ENCODE results near the gene FAM117B. TPM values are rescaled to one million over a fixed set of nuclear protein-coding genes. Genes with fewer than 3 reads are reported as not detected.

Gene FAM117B
- total RNA-seq (2022) (2.4 and 2.5 TPM in 2 replicates), Bru-seq, nascent RNA (percentile 44 among the genes with signal in this experiment), BruChase-seq, experiment 1, labeled RNA remaining after a 6-hour chase (percentile 43 among the genes with signal in this experiment), BruChase-seq, experiment 2, labeled RNA remaining after a 2-hour chase (percentile 40 among the genes with signal in this experiment)
- long read RNA-seq, partial matches to known transcripts = 0 of 1 reads
- long read RNA-seq, other reads (novel, unspliced or antisense) = 1 of 1 reads

GRCh38 chr2:202634556-202635427, at the start of gene FAM117B:
TSS of gene FAM117B (plus strand) at chr2:202634969. CDS start at chr2:202635188, 219 bp downstream.
- no peaks in the 10 kb centered on the region for H3K36me3 Mint-ChIP-seq (ENCODE audit: insufficient read depth, unreplicated experiment)
- peak within 1 kb of the TSS; percentile 84 for H3K27ac Mint-ChIP-seq (ENCODE audit: low read depth, unreplicated experiment)
- TF ChIP-seq, protein P1, sequence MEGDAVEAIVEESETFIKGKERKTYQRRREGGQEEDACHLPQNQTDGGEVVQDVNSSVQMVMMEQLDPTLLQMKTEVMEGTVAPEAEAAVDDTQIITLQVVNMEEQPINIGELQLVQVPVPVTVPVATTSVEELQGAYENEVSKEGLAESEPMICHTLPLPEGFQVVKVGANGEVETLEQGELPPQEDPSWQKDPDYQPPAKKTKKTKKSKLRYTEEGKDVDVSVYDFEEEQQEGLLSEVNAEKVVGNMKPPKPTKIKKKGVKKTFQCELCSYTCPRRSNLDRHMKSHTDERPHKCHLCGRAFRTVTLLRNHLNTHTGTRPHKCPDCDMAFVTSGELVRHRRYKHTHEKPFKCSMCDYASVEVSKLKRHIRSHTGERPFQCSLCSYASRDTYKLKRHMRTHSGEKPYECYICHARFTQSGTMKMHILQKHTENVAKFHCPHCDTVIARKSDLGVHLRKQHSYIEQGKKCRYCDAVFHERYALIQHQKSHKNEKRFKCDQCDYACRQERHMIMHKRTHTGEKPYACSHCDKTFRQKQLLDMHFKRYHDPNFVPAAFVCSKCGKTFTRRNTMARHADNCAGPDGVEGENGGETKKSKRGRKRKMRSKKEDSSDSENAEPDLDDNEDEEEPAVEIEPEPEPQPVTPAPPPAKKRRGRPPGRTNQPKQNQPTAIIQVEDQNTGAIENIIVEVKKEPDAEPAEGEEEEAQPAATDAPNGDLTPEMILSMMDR (IDR thresholded peaks at IDR 0.05; ENCODE audit: unreplicated experiment) = no peak
- no peaks in the 10 kb centered on the region for H3K27me3 Mint-ChIP-seq (ENCODE audit: insufficient read depth, unreplicated experiment)
- CTCF ChIA-PET = interaction anchor here (0.6 to 1.5 kb wide), 5 partner anchors 46 to 198 kb away, joined by 3 to 10 read pairs (median 3); no protein-coding TSS in a partner anchor
- intact Hi-C loops (cut with micrococcal nuclease) = loop anchor here (2.0 kb wide), 1 partner anchor 236 kb away; the partner anchor contains the start of gene ICA1L
- no peaks in the 10 kb centered on the region for H3K9me3 Mint-ChIP-seq (ENCODE audit: unreplicated experiment)
- peak; percentile 97 for DNase-seq (ENCODE audit: unreplicated experiment)
- no TSS peak for BruUV-seq (replicated peaks)
- POLR2A ChIA-PET = interaction anchor here (0.6 to 4.0 kb wide), 38 partner anchors 9 to 899 kb away, joined by 3 to 49 read pairs (median 5); partner anchors contain the start of genes CARF, ICA1L and WDR12
- peaks cover 15% of the 10 kb centered on the region for H3K4me1 Mint-ChIP-seq (ENCODE audit: insufficient read depth, unreplicated experiment)
- H3K4me3 Mint-ChIP-seq (ENCODE audit: unreplicated experiment) = peak within 1 kb of the TSS; percentile 95

DNA sequence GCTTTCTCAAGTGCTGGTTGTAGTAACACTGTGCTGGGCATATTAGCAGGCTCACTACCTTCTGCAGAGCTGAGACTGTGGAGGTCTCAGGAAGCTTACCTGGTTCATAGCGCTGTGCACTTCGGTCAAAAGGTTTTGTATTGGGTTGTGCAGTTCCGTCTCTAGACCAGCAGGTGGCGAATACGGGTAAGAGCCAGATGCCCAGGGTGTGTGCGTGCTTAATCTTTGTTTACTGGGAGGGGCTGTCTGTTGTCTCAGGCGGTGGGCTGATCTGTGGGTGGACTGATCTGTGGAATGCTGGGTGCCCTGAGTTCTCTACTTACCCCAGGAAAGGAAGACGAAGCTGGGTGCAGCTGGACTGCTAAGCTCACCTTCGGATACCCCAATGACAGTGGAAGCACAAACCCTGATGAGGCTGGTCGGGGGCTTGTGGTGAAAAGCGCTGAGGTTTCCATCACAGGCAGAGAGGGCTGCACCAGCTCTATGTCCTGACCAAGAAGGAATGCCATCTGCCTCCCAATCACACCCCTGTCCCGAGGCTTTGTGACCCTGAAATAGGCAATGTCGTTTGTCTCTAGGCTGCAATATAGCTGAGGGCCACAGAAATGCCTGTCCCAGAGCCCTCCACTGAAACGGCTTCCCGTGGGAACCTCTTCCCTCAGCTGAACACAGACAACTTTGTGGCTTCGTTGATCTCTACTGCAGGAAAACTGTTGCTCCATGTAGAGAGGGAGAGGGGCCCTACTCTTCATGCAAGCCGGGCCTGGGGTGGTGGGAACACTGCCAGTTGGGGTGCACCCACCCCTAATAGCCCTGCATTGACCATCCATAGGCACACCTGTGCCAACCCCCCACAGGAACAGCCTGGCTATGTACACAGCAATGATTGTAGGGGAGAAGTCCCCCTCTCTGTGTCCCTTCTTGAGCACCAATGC, 45.9 kb upstream of the FAM117B start:
- Mint-ChIP-seq H3K4me3 (ENCODE audit: unreplicated experiment) (no peak overlapping the region), H3K9me3 (ENCODE audit: unreplicated experiment) (no peaks in the 10 kb centered on the region), H3K36me3 (ENCODE audit: insufficient read depth, unreplicated experiment) (no peaks in the 10 kb centered on the region), H3K27me3 (ENCODE audit: insufficient read depth, unreplicated experiment) (no peaks in the 10 kb centered on the region), H3K4me1 (ENCODE audit: insufficient read depth, unreplicated experiment) (peaks cover 7% of the 10 kb centered on the region), H3K27ac (ENCODE audit: low read depth, unreplicated experiment) (no peak overlapping the region)
- ChIA-PET CTCF (interaction anchor here (0.5 to 3.5 kb wide), 42 partner anchors 9 to 588 kb away, joined by 3 to 43 read pairs (median 4); partner anchors contain the start of genes FAM117B, ICA1L and WDR12), POLR2A (interaction anchor here (0.7 to 1.8 kb wide), 8 partner anchors 9 to 448 kb away, joined by 3 to 19 read pairs (median 4); partner anchors contain the start of gene FAM117B)
- peak; percentile 75 for DNase-seq (ENCODE audit: unreplicated experiment)
- TF ChIP-seq, protein P1 (IDR thresholded peaks at IDR 0.05; ENCODE audit: unreplicated experiment) = peak; percentile 96
- BruUV-seq (replicated peaks) = no TSS peak
- intact Hi-C loops (cut with micrococcal nuclease) = loop anchor here (1.0 to 5.0 kb wide), 3 partner anchors 242 to 1318 kb away; partner anchors contain the start of gene ICA1L

DNA sequence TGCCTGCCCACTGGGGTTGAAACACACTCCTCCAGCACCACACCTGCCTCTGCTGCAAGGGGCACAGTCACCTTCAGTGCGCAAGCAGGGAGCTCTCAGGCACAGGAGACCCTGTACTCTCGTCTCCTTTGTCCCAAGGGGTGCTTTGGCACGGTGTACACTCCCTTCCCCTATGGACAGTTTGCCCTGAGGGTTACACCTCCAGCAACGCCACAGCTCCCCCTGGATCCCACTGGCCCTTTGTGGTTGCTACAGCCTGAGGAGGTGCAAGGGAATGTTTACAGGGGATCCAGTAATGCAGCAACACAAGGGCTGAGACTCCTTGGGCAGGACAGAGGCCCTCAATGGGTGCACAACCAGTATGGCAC, 45.2 kb upstream of the FAM117B start:
- no peak for DNase-seq (ENCODE audit: unreplicated experiment)
- Mint-ChIP-seq H3K27ac (ENCODE audit: low read depth, unreplicated experiment) (no peak overlapping the region), H3K27me3 (ENCODE audit: insufficient read depth, unreplicated experiment) (no peaks in the 10 kb centered on the region), H3K4me3 (ENCODE audit: unreplicated experiment) (no peak overlapping the region), H3K9me3 (ENCODE audit: unreplicated experiment) (no peaks in the 10 kb centered on the region), H3K36me3 (ENCODE audit: insufficient read depth, unreplicated experiment) (no peaks in the 10 kb centered on the region), H3K4me1 (ENCODE audit: insufficient read depth, unreplicated experiment) (peaks cover 7% of the 10 kb centered on the region)
- intact Hi-C loops (cut with micrococcal nuclease) = loop anchor here (5.0 kb wide), 1 partner anchor 1318 kb away; no protein-coding TSS in a partner anchor
- TF ChIP-seq, protein P1 (IDR thresholded peaks at IDR 0.05; ENCODE audit: unreplicated experiment) = no peak
- ChIA-PET POLR2A (interaction anchor here (1.5 to 1.8 kb wide), 2 partner anchors 46 to 281 kb away, joined by 8 to 19 read pairs; partner anchors contain the start of gene FAM117B), CTCF (interaction anchor here (0.6 to 3.5 kb wide), 22 partner anchors 8 to 523 kb away, joined by 3 to 43 read pairs (median 6); partner anchors contain the start of genes FAM117B and ICA1L)
- no TSS peak for BruUV-seq (replicated peaks)
